SK-N-SH treated with all-trans-retinoic acid at 6 μM for 48 hours (cell line): ENCODE results near the gene LRRC55.
A peak's percentile ranks its signal among the peaks of the same experiment; 100 is the strongest.
"Not testable (repeated sequence)": the region's sequence is repeated elsewhere in the genome, so short reads cannot be mapped to it uniquely, and the experiment has no call there.

Source experiments
- ATAC-seq: fragments of 200-7000 bp; cut with Tn5 transposase; 3 replicates; pipeline ENCODE4 v1.9.1; 2020; ENCODE audit warnings: mild to moderate bottlenecking, moderate library complexity
- ARNTL ChIP-seq: fragments of 450-650 bp; formaldehyde crosslinking; IDR thresholded peaks from 2 replicates; pipeline ENCODE4 v1.5.0; 2020; ENCODE audit warnings: low read depth, mild to moderate bottlenecking, moderate library complexity, borderline replicate concordance
- BACH2 ChIP-seq: fragments of 250-450 bp; sonication (Bioruptor Pico); IDR thresholded peaks from 2 replicates; pipeline ENCODE4 v1.9.0; 2021; ENCODE audit warnings: mild to moderate bottlenecking, borderline replicate concordance
- CREB5 ChIP-seq: fragments of 250-450 bp; sonication (Bioruptor Pico); IDR thresholded peaks from 2 replicates; pipeline ENCODE4 v1.5.1; 2020; ENCODE audit warnings: low read depth, mild to moderate bottlenecking, moderate library complexity
- CSDC2 ChIP-seq: fragments of 250-450 bp; sonication (Bioruptor Pico); IDR thresholded peaks from 2 replicates; pipeline ENCODE4 v1.5.0; 2020; ENCODE audit warnings: mild to moderate bottlenecking, moderate library complexity
- CSRNP3 ChIP-seq: fragments of 250-450 bp; sonication (Bioruptor Pico); IDR thresholded peaks from 2 replicates; pipeline ENCODE4 v1.5.1; 2021; ENCODE audit warnings: mild to moderate bottlenecking, moderate library complexity
- ESRRG ChIP-seq: fragments of 250-450 bp; sonication (Bioruptor Pico); IDR thresholded peaks from 2 replicates; pipeline ENCODE4 v1.6.1; 2021; ENCODE audit warnings: mild to moderate bottlenecking
- GLIS3 ChIP-seq: fragments of 250-450 bp; sonication (Bioruptor Pico); IDR thresholded peaks from 2 replicates; pipeline ENCODE4 v1.5.0; 2020; ENCODE audit warnings: mild to moderate bottlenecking, moderate library complexity
- ISL1 ChIP-seq: fragments of 250-450 bp; sonication (Bioruptor Pico); IDR thresholded peaks from 2 replicates; pipeline ENCODE4 v2.1.2; 2022; ENCODE audit warnings: mild to moderate bottlenecking, moderate library complexity
- OSR1 ChIP-seq: fragments of 250-450 bp; sonication (Bioruptor Pico); IDR thresholded peaks from 2 replicates; pipeline ENCODE4 v1.8.0; 2022; ENCODE audit warnings: moderate library complexity, mild to moderate bottlenecking, inconsistent platforms
- POU6F1 ChIP-seq: fragments of 250-450 bp; sonication (Bioruptor Pico); IDR thresholded peaks from 2 replicates; pipeline ENCODE4 v1.8.0; 2021; ENCODE audit warnings: low read depth, mild to moderate bottlenecking, moderate library complexity, borderline replicate concordance
- PPARA ChIP-seq: fragments of 250-450 bp; sonication (Bioruptor Pico); IDR thresholded peaks from 2 replicates; pipeline ENCODE4 v1.5.0; 2020; ENCODE audit warnings: mild to moderate bottlenecking, borderline replicate concordance
- RARB ChIP-seq: fragments of 250-450 bp; sonication (Bioruptor Pico); IDR thresholded peaks from 2 replicates; pipeline ENCODE4 v1.8.0; 2021; ENCODE audit warnings: mild to moderate bottlenecking, moderate library complexity
- TCF4 ChIP-seq: fragments of 250-450 bp; sonication (Bioruptor Pico); IDR thresholded peaks from 2 replicates; pipeline ENCODE4 v1.8.0; 2021; ENCODE audit warnings: mild to moderate bottlenecking, moderate library complexity, borderline replicate concordance
- TOX ChIP-seq: fragments of 250-450 bp; sonication (Bioruptor Pico); IDR thresholded peaks from 2 replicates; pipeline ENCODE4 v1.8.0; 2021; ENCODE audit warnings: mild to moderate bottlenecking, moderate library complexity, borderline replicate concordance
- TSHZ2 ChIP-seq: fragments of 250-450 bp; sonication (Bioruptor Pico); IDR thresholded peaks from 2 replicates; pipeline ENCODE4 v1.5.0; 2020; ENCODE audit warnings: mild to moderate bottlenecking, moderate library complexity
- ZC3H10 ChIP-seq: fragments of 250-450 bp; sonication (Bioruptor Pico); IDR thresholded peaks from 2 replicates; pipeline ENCODE4 v1.5.1; 2021; ENCODE audit warnings: mild to moderate bottlenecking, moderate library complexity
- ZFP3 ChIP-seq: fragments of 250-450 bp; sonication (Bioruptor Pico); IDR thresholded peaks from 2 replicates; pipeline ENCODE4 v1.5.0; 2020; ENCODE audit warnings: mild to moderate bottlenecking, moderate library complexity
- ZFP30 ChIP-seq: fragments of 450-650 bp; formaldehyde crosslinking; IDR thresholded peaks from 2 replicates; pipeline ENCODE4 v1.5.0; 2022; ENCODE audit warnings: mild to moderate bottlenecking, moderate library complexity
- ZNF565 ChIP-seq: fragments of 450-650 bp; formaldehyde crosslinking; conservative IDR thresholded peaks from 2 replicates; pipeline ENCODE4 v1.5.0; 2020; ENCODE audit warnings: low read depth, mild to moderate bottlenecking, moderate library complexity
- ZNF70 ChIP-seq: fragments of 450-650 bp; formaldehyde crosslinking; IDR thresholded peaks from 2 replicates; pipeline ENCODE4 v1.5.0; 2020; ENCODE audit warnings: mild to moderate bottlenecking, moderate library complexity
- ZNF8 ChIP-seq: fragments of 450-650 bp; formaldehyde crosslinking; IDR thresholded peaks from 2 replicates; pipeline ENCODE4 v1.5.0; 2020; ENCODE audit warnings: mild to moderate bottlenecking, moderate library complexity

Gene LRRC55

GRCh38 chr11:57163160-57163868 is 18.4 kb upstream of the LRRC55 start:
- no peak for ATAC-seq
- no peak for TF ChIP-seq ISL1 (CRISPR knock-in tag)
- no peak for TF ChIP-seq ARNTL
- TF ChIP-seq ZFP30 (CRISPR knock-in tag): no peak
- no peak for TF ChIP-seq ESRRG (CRISPR knock-in tag)
- TF ChIP-seq TSHZ2 (CRISPR knock-in tag): no peak
- no peak for TF ChIP-seq CREB5 (CRISPR knock-in tag)
- TF ChIP-seq, all 23 proteins: peak for 0

GRCh38 chr11:57164317-57164716 is 17.4 kb upstream of the LRRC55 start:
- no peak for TF ChIP-seq TOX (CRISPR knock-in tag)
- ATAC-seq: no peak

GRCh38 chr11:57167125-57167846 is 14.5 kb upstream of the LRRC55 start:
- ATAC-seq: peak; percentile 18; the same call in 1 of the 3 replicates
- TF ChIP-seq ZNF565 (CRISPR knock-in tag) (0 out of 2 replicates have a peak, but pooled peaks have one; percentile 77), CREB5 (CRISPR knock-in tag) (no peak), TCF4 (CRISPR knock-in tag) (peak; percentile 96), PPARA (CRISPR knock-in tag) (peak; percentile 57; the same call in 1 of the 2 replicates), BACH2 (CRISPR knock-in tag) (no peak), RARB (CRISPR knock-in tag) (no peak), POU6F1 (CRISPR knock-in tag) (no peak), CSDC2 (CRISPR knock-in tag) (no peak), OSR1 (CRISPR knock-in tag) (no peak), GLIS3 (CRISPR knock-in tag) (0 out of 2 replicates have a peak, but pooled peaks have one; percentile 9), TSHZ2 (CRISPR knock-in tag) (peak; percentile 96), ZNF8 (CRISPR knock-in tag) (peak; percentile 65), ZFP3 (CRISPR knock-in tag) (no peak), ZNF70 (CRISPR knock-in tag) (peak; percentile 71), ISL1 (CRISPR knock-in tag) (peak; percentile 64), ARNTL (no peak), CSRNP3 (CRISPR knock-in tag) (peak; percentile 28; the same call in 1 of the 2 replicates), ZC3H10 (CRISPR knock-in tag) (no peak)

GRCh38 chr11:57169732-57170313 is 11.9 kb upstream of the LRRC55 start:
- ATAC-seq: not testable (repeated sequence)
